Activated CD4-positive, CD25-positive, alpha-beta regulatory T cell treated with anti-CD3 and anti-CD28 coated beads, Interleukin-2, amount 50 U/mL, for 16 hours (primary cell): ENCODE measurements around the gene BCAS3.
"Not testable (repeated sequence)": the region's sequence is repeated elsewhere in the genome, so short reads cannot be mapped to it uniquely, and the experiment has no call there.

Experiments used
- DNase-seq: peaks from one replicate; pipeline ENCODE4 v3.0.0-alpha.2; 2020; ENCODE audit warnings: low read depth, low spot score

The BCAS3 gene

GRCh38 chr17:61338000-61338798 lies 660.5 kb downstream of the BCAS3 start:
- DNase-seq, result no peak

- no peak for DNase-seq
These were observed 661.3 kb downstream of the BCAS3 start for GRCh38 chr17:61338874-61339478.

- no peak for DNase-seq
These were observed 663.0 kb downstream of the BCAS3 start for GRCh38 chr17:61340431-61341209.

- DNase-seq, result no peak
These were observed 665.9 kb downstream of the BCAS3 start for GRCh38 chr17:61343576-61343975.

- DNase-seq, result no peak
These were observed 667.4 kb downstream of the BCAS3 start for GRCh38 chr17:61345061-61345460.

- DNase-seq, result no peak
These were observed 668.4 kb downstream of the BCAS3 start for GRCh38 chr17:61345825-61346666.

- no peak for DNase-seq
These were observed 671.7 kb downstream of the BCAS3 start for GRCh38 chr17:61349350-61349749.

GRCh38 chr17:61351745-61352407 lies 674.2 kb downstream of the BCAS3 start:
- no peak for DNase-seq

GRCh38 chr17:61352408-61352770 lies 674.7 kb downstream of the BCAS3 start:
- no peak for DNase-seq

GRCh38 chr17:61352781-61353491 lies 675.3 kb downstream of the BCAS3 start:
- DNase-seq, result no peak

GRCh38 chr17:61353615-61354014 lies 676.0 kb downstream of the BCAS3 start:
- DNase-seq, result no peak

GRCh38 chr17:61354895-61355874 lies 677.5 kb downstream of the BCAS3 start:
- no peak for DNase-seq

- not testable (repeated sequence) for DNase-seq
These were observed 679.4 kb downstream of the BCAS3 start for GRCh38 chr17:61357061-61357460.

GRCh38 chr17:61359513-61359912 lies 681.9 kb downstream of the BCAS3 start:
- DNase-seq, result not testable (repeated sequence)

- no peak for DNase-seq
These were observed 682.8 kb downstream of the BCAS3 start for GRCh38 chr17:61360318-61360943.

- DNase-seq, result no peak
These were observed 683.4 kb downstream of the BCAS3 start for GRCh38 chr17:61361084-61361483.

GRCh38 chr17:61362396-61362795 lies 684.7 kb downstream of the BCAS3 start:
- DNase-seq, result no peak

- no peak for DNase-seq
These were observed 685.4 kb downstream of the BCAS3 start for GRCh38 chr17:61362852-61363600.
